OCI-LY1 (cell line): ENCODE results near the gene MCM8.

Source experiments
- H2AFZ ChIP-seq: fragments of 200-600 bp; sonication (generic), shearing (Covaris generic); 2 replicates; pipeline ENCODE4 v1.6.0; 2014; ENCODE audit warnings: antibody characterized with exemption, mild to moderate bottlenecking, low read length
- H3F3A ChIP-seq: fragments of 200-600 bp; sonication (generic), shearing (Covaris generic); 2 replicates; pipeline ENCODE4 v1.6.0; 2014; ENCODE audit warnings: mild to moderate bottlenecking, antibody characterized with exemption, low read length, moderate library complexity; ENCODE audit not compliant: insufficient read depth
- H3K27ac ChIP-seq: fragments of 200-600 bp; sonication (generic); 2 replicates; pipeline ENCODE4 v1.5.1; 2014; ENCODE audit warnings: low read length, mixed run types, mild to moderate bottlenecking, low read depth; ENCODE audit not compliant: poor library complexity, severe bottlenecking
- H3K27me3 ChIP-seq: fragments of 200-600 bp; sonication (generic); 2 replicates; pipeline ENCODE4 v1.6.0; 2014; ENCODE audit warnings: antibody characterized with exemption, mild to moderate bottlenecking, low read length, moderate library complexity; ENCODE audit not compliant: insufficient read depth
- H3K36me3 ChIP-seq: fragments of 200-600 bp; sonication (generic); 2 replicates; pipeline ENCODE4 v1.6.1; 2014; ENCODE audit warnings: mild to moderate bottlenecking, antibody characterized with exemption, low read length, moderate library complexity, mixed read lengths; ENCODE audit not compliant: insufficient read depth
- H3K4me1 ChIP-seq: fragments of 200-600 bp; sonication (generic); 2 replicates; pipeline ENCODE4 v1.5.1; 2014; ENCODE audit warnings: mild to moderate bottlenecking, low read length, moderate library complexity; ENCODE audit not compliant: insufficient read depth, severe bottlenecking
- H3K4me2 ChIP-seq: fragments of 200-600 bp; sonication (generic), shearing (Covaris generic); 2 replicates; pipeline ENCODE4 v1.6.1; 2014; ENCODE audit warnings: low read length
- H3K4me3 ChIP-seq: fragments of 200-600 bp; sonication (generic); 2 replicates; pipeline ENCODE4 v1.5.1; 2014; ENCODE audit warnings: low read length, low read depth, mild to moderate bottlenecking, mixed read lengths; ENCODE audit not compliant: poor library complexity, severe bottlenecking
- H3K79me2 ChIP-seq: fragments of 200-600 bp; shearing (Covaris generic); 2 replicates; pipeline ENCODE4 v1.6.1; 2016; ENCODE audit warnings: mixed run types, low read length, mixed read lengths; ENCODE audit not compliant: insufficient read depth
- H3K9ac ChIP-seq: fragments of 200-600 bp; sonication (generic), shearing (Covaris generic); 2 replicates; pipeline ENCODE4 v1.6.1; 2014; ENCODE audit warnings: mild to moderate bottlenecking, low read length, mixed read lengths
- H3K9me2 ChIP-seq: fragments of 200-600 bp; sonication (generic), shearing (Covaris generic); 2 replicates; pipeline ENCODE4 v1.6.1; 2014; ENCODE audit warnings: low read depth, mild to moderate bottlenecking, low read length, mixed read lengths
- H3K9me3 ChIP-seq: fragments of 200-600 bp; shearing (Covaris generic); 2 replicates; pipeline ENCODE4 v1.6.1; 2014; ENCODE audit warnings: low read length, mixed read lengths
- H4K20me1 ChIP-seq: fragments of 200-600 bp; sonication (generic), shearing (Covaris generic); 2 replicates; pipeline ENCODE4 v1.6.0; 2016; ENCODE audit warnings: mild to moderate bottlenecking, low read length; ENCODE audit not compliant: insufficient read depth
- EZH2 ChIP-seq: fragments of 200-600 bp; sonication (generic), shearing (Covaris generic); IDR thresholded peaks from 2 replicates; pipeline ENCODE4 v1.8.0; 2017; ENCODE audit warnings: borderline replicate concordance, mixed run types, mild to moderate bottlenecking, antibody characterized with exemption, low read length, moderate library complexity, mixed read lengths
- TF ChIP-seq, protein P1 (sequence below): fragments of 200-600 bp; sonication (generic), shearing (Covaris generic); IDR thresholded peaks from 2 replicates; pipeline ENCODE4 v1.5.1; 2017; ENCODE audit warnings: mild to moderate bottlenecking, antibody characterized with exemption, low read length, moderate library complexity, mixed read lengths

The MCM8 gene

GRCh38 chr20:6000871-6001270, 50.4 kb downstream of the MCM8 start:
- Histone ChIP-seq H3K4me2 (peak overlapping the region; percentile 36; the same call in 1 of the 2 replicates), H4K20me1 (no peaks in the 10 kb centered on the region), H3K27ac (peak overlapping the region; percentile 37), H3K9ac (no peak overlapping the region), H2AFZ (no peak overlapping the region), H3K9me2 (no peaks in the 10 kb centered on the region), H3K9me3 (no peaks in the 10 kb centered on the region), H3K27me3 (no peaks in the 10 kb centered on the region), H3K79me2 (no peaks in the 10 kb centered on the region), H3K4me1 (peaks cover 31% of the 10 kb centered on the region), H3K36me3 (peaks cover 17% of the 10 kb centered on the region), H3K4me3 (no peak overlapping the region), H3F3A (peaks cover 10% of the 10 kb centered on the region; the same call in 1 of the 2 replicates)
- TF ChIP-seq, protein P1, sequence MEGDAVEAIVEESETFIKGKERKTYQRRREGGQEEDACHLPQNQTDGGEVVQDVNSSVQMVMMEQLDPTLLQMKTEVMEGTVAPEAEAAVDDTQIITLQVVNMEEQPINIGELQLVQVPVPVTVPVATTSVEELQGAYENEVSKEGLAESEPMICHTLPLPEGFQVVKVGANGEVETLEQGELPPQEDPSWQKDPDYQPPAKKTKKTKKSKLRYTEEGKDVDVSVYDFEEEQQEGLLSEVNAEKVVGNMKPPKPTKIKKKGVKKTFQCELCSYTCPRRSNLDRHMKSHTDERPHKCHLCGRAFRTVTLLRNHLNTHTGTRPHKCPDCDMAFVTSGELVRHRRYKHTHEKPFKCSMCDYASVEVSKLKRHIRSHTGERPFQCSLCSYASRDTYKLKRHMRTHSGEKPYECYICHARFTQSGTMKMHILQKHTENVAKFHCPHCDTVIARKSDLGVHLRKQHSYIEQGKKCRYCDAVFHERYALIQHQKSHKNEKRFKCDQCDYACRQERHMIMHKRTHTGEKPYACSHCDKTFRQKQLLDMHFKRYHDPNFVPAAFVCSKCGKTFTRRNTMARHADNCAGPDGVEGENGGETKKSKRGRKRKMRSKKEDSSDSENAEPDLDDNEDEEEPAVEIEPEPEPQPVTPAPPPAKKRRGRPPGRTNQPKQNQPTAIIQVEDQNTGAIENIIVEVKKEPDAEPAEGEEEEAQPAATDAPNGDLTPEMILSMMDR = no peak
- no peak for TF ChIP-seq EZH2

- no peak for TF ChIP-seq EZH2
- TF ChIP-seq, protein P1 = no peak
- Histone ChIP-seq H4K20me1 (no peaks in the 10 kb centered on the region), H3K9ac (peak overlapping the region; percentile 94), H3K4me2 (peak overlapping the region; percentile 99), H3K27ac (no peak overlapping the region), H3K4me3 (peak overlapping the region; percentile 97), H3K27me3 (no peaks in the 10 kb centered on the region), H2AFZ (no peak overlapping the region), H3F3A (peaks cover 10% of the 10 kb centered on the region; the same call in 1 of the 2 replicates), H3K36me3 (peaks cover 16% of the 10 kb centered on the region), H3K9me2 (no peaks in the 10 kb centered on the region), H3K4me1 (peaks cover 38% of the 10 kb centered on the region), H3K9me3 (no peaks in the 10 kb centered on the region), H3K79me2 (peaks cover 32% of the 10 kb centered on the region)
These were observed 56.1 kb downstream of the MCM8 start for GRCh38 chr20:6006603-6006949.

DNA sequence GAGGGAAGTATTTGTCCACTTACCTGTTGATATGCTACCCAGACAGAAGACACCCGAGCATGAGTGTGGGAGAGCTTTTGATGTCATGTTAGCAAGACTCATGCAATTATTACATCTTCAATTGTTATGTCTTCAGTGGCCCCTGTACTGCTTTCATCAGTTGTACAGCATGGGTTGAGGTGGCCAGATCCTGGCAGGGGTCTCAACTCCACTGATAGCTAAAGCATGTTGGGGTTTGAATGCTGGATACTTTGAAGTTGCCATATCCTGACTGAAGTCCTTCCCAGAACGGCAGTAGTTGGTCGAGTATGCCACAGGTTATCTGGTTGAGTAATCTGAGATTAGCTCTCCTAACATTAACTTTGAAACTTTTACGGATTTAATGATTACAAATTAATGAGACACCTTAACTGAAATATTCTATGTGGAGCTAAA, 56.7 kb downstream of the MCM8 start:
- Histone ChIP-seq H3K36me3 (peaks cover 22% of the 10 kb centered on the region), H2AFZ (no peak overlapping the region), H3K27me3 (no peaks in the 10 kb centered on the region), H3K4me2 (peak overlapping the region; percentile 99), H3K79me2 (peaks cover 32% of the 10 kb centered on the region), H3K9me2 (no peaks in the 10 kb centered on the region), H3K4me3 (peak overlapping the region; percentile 97), H3K9me3 (no peaks in the 10 kb centered on the region), H3F3A (peaks cover 10% of the 10 kb centered on the region; the same call in 1 of the 2 replicates), H3K27ac (no peak overlapping the region), H3K9ac (peak overlapping the region; percentile 94), H4K20me1 (no peaks in the 10 kb centered on the region), H3K4me1 (peaks cover 37% of the 10 kb centered on the region)
- TF ChIP-seq, protein P1 = no peak
- TF ChIP-seq EZH2 = no peak
